ENCODE measurements around the gene PRTN3.
"Not testable (repeated sequence)": the region's sequence is repeated elsewhere in the genome, so short reads cannot be mapped to it uniquely, and the experiment has no call there.

DNA sequence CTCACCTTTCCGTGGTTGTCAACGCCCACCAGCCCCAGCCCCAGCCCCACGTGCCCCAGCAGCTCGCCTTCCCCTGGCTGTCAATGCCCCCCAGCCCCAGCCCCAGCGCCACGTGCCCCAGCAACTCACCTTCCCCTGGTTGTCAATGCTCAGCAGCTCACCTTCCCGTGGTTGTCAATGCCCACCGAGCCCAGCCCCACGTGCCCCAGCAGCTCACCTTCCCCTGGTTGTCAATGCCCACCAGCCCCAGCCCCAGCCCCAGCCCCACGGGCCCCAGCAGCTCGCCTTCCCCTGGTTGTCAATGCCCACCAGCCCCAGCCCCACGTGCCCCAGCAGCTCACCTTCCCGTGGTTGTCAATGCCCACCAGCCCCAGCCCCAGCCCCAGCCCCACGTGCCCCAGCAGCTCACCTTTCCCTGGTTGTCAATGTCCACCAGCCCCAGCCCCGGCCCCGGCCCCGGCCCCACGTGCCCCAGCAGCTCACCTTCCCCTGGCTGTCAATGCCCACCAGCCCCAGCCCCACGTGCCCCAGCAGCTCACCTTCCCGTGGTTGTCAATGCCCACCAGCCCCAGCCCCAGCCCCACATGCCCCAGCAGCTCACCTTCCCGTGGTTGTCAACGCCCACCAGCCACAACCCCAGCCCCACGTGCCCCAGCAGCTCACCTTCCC, 37.3 kb downstream of the PRTN3 start:
- TF ChIP-seq, protein P1, sequence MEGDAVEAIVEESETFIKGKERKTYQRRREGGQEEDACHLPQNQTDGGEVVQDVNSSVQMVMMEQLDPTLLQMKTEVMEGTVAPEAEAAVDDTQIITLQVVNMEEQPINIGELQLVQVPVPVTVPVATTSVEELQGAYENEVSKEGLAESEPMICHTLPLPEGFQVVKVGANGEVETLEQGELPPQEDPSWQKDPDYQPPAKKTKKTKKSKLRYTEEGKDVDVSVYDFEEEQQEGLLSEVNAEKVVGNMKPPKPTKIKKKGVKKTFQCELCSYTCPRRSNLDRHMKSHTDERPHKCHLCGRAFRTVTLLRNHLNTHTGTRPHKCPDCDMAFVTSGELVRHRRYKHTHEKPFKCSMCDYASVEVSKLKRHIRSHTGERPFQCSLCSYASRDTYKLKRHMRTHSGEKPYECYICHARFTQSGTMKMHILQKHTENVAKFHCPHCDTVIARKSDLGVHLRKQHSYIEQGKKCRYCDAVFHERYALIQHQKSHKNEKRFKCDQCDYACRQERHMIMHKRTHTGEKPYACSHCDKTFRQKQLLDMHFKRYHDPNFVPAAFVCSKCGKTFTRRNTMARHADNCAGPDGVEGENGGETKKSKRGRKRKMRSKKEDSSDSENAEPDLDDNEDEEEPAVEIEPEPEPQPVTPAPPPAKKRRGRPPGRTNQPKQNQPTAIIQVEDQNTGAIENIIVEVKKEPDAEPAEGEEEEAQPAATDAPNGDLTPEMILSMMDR (optimal IDR thresholded peaks at IDR 0.05 in 1 of 3, IDR thresholded peaks at IDR 0.05 in 1 of 3, conservative IDR thresholded peaks at IDR 0.05 in 1 of 3; ENCODE audit: extremely low read depth in 1 of 3, insufficient read depth in 2 of 3, low read length in 3 of 3), result not testable (repeated sequence)
- not testable (repeated sequence) for TF ChIP-seq EZH2 (IDR thresholded peaks at IDR 0.05; ENCODE audit: low read length)
